Left lung (tissue), 10 donors: ENCODE data around the gene COQ8B. TPM values are rescaled to one million over a fixed set of nuclear protein-coding genes. Genes with fewer than 3 reads are reported as not detected.

Experiments
- ATAC-seq: fragments of 200-7000 bp; cut with Tn5 transposase; one replicate; pipeline ENCODE4 v1.9.1; 2020; ENCODE audit warnings: moderate library complexity
- DNase-seq, 4 donors: peaks; one replicate each; pipeline ENCODE4 v3.0.0-alpha.2; 2013 to 2020
- H3K27ac ChIP-seq, 2 donors: fragments of 200-600 bp; sonication (generic) in 1 of 2; one replicate each; pipeline versions ENCODE4 v1.5.0 to v1.8.0; 2020 to 2021
- H3K27me3 ChIP-seq, 2 donors: fragments of 200-600 bp; sonication (generic) in 1 of 2; one replicate each; pipeline versions ENCODE4 v1.5.0 to v1.8.0; 2020 to 2021
- H3K36me3 ChIP-seq, 2 donors: fragments of 200-600 bp; sonication (generic) in 1 of 2; one replicate each; pipeline versions ENCODE4 v1.5.0 to v1.8.0; 2020 to 2021
- H3K4me1 ChIP-seq, 2 donors: fragments of 200-600 bp; one replicate each; pipeline ENCODE4 v1.8.0; 2021
- H3K4me3 ChIP-seq, 2 donors: fragments of 200-600 bp; sonication (generic) in 1 of 2; one replicate each; pipeline versions ENCODE4 v1.5.0 to v1.8.0; 2020 to 2021; ENCODE audit warnings: mild to moderate bottlenecking in 1 of 2
- H3K9me3 ChIP-seq, 2 donors: fragments of 200-600 bp; sonication (generic) in 1 of 2; one replicate each; pipeline versions ENCODE4 v1.5.0 to v1.8.0; 2020 to 2021
- CTCF ChIP-seq, 2 donors: fragments of 200-600 bp; sonication (generic) in 1 of 2; IDR thresholded peaks; one replicate each; pipeline versions ENCODE4 v1.5.0 to v1.8.0; 2021; ENCODE audit warnings: antibody characterized with exemption in 2 of 2
- intact Hi-C, 2 donors: fragments of 100-400 bp; cut with DNase I; formaldehyde crosslinking; loops; one replicate each; pipeline versions ENCODE4 v1.11.2 to v1.14.2; 2022
- polyA plus RNA-seq, 6 donors: library from polyadenylated mRNA; unstranded; fragments of 120-200 nt; gene quantifications; one replicate each; pipeline ENCODE4 v1.2.1, GENCODE V29; 2013; ENCODE audit not compliant: insufficient read length in 6 of 6
- total RNA-seq, 2 donors: library from RNA; stranded (reverse); fragmentation: NEBNext Ultra II Directional; extraction: Animal tissue kit (Norgen Biotek cat#: 25700); gene quantifications; one replicate each; pipeline ENCODE4 v1.2.1, GENCODE V29; 2021
- donor health status: DM: no; HTN: yes; CAD: no.
- donor health status: DM: no; HTN: no; CAD: no.

The COQ8B gene
- total and polyA plus RNA-seq, 8 donors = 29.8 to 48.1 (median 34.1) TPM

GRCh38 chr19:40739871-40740703, 23.4 kb upstream of the COQ8B start:
- Histone ChIP-seq H3K27me3 (no peaks in the 10 kb centered on the region), H3K27ac (peak overlapping the region; percentile 19 to 33), H3K9me3 (no peaks in the 10 kb centered on the region), H3K36me3 (peaks cover 0 to 75% of the 10 kb centered on the region in 2 donors), H3K4me3 (no peak overlapping the region), H3K4me1 (peaks cover 0 to under 1% of the 10 kb centered on the region in 2 donors)
- ATAC-seq (no peak), DNase-seq (no peak)
- intact Hi-C loops = no loop called here
- TF ChIP-seq CTCF (IDR thresholded peaks at IDR 0.05) = no peak

DNA sequence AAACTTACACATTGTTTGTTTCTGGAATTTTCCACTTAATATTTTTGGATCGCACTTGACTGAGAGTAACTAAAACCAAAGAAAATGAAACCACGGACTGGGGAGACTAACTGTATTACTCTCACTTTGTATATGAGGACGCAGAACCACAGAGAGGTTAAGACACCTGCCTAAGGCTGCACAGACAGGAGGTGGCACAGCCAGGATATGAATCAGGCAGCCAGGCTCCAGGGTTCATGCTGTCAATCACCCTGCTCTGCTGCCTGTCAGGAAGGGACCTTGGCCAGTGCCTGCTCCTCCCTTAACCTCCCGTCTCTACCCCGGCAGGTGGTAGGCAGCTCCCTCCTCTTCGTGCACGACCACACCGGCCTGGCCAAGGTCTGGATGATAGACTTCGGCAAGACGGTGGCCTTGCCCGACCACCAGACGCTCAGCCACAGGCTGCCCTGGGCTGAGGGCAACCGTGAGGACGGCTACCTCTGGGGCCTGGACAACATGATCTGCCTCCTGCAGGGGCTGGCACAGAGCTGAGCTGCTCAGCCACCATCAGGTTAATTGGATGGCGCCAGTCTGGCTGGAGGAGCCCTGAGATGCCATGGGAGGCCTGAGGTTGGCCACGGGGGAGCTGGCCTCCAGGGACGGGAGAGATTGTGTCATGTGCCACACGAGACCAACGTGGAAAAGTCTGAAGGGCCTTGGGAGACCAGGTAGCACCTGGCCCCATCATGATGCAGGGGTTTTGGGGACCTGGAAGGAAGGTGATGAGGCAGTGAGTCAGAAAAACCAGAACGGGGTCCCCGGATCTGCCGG, 22.5 kb upstream of the COQ8B start:
- Histone ChIP-seq H3K36me3 (peaks cover 0 to 83% of the 10 kb centered on the region in 2 donors), H3K4me3 (no peak overlapping the region), H3K27me3 (no peaks in the 10 kb centered on the region), H3K9me3 (no peaks in the 10 kb centered on the region), H3K27ac (no peak overlapping the region), H3K4me1 (no peaks in the 10 kb centered on the region)
- intact Hi-C loops = no loop called here
- TF ChIP-seq CTCF (IDR thresholded peaks at IDR 0.05) = no peak
- DNase-seq = no peak
- no peak for ATAC-seq

- Histone ChIP-seq H3K4me3 (no peak overlapping the region), H3K27me3 (no peaks in the 10 kb centered on the region), H3K9me3 (no peaks in the 10 kb centered on the region), H3K27ac (peak overlapping the region in 1 of 2 donors; percentile 8), H3K36me3 (peaks cover 0 to 99% of the 10 kb centered on the region in 2 donors), H3K4me1 (no peaks in the 10 kb centered on the region)
- ATAC-seq = no peak
- intact Hi-C loops = no loop called here
- TF ChIP-seq CTCF (IDR thresholded peaks at IDR 0.05) = no peak
- DNase-seq = no peak
These were observed 20.5 kb upstream of the COQ8B start for GRCh38 chr19:40737102-40737644.

DNA sequence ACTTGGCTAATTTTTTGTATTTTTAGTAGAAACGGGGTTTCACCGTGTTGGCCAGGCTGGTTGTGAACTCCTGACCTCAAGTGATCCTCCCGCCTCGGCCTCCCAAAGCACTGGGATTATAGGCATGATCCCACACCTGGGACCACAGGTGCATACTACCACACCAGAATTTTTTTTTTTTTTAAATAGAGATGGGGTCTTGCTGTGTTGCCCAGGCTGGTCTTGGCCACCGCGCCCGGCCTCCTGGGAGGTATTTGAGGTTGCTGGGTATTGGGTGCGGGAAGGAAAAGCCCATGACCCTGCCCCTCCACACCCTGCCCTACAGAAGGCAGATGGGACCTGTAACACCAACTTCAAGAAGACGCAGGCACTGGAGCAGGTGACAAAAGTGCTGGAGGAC, 20.0 kb upstream of the COQ8B start:
- no peaks in the 10 kb centered on the region for H3K27me3 ChIP-seq
- no peak for DNase-seq
- H3K9me3 ChIP-seq = no peaks in the 10 kb centered on the region
- ATAC-seq = no peak
- TF ChIP-seq CTCF (IDR thresholded peaks at IDR 0.05) = no peak
- intact Hi-C loops = no loop called here
- H3K4me3 ChIP-seq = no peak overlapping the region
- H3K27ac ChIP-seq = peak overlapping the region in 1 of 2 donors; percentile 8
- H3K36me3 ChIP-seq = peaks cover 0 to 100% of the 10 kb centered on the region in 2 donors
- H3K4me1 ChIP-seq = no peaks in the 10 kb centered on the region
